Bronchial epithelial cell (primary cell): Measurements from ENCODE around the gene CENPK. TPM values are rescaled to one million over a fixed set of nuclear protein-coding genes. Genes with fewer than 3 reads are reported as not detected.
A peak's percentile ranks its signal among the peaks of the same experiment; 100 is the strongest.

Experiments
- DNase-seq: peaks from one replicate; pipeline ENCODE4 v3.0.0-alpha.2; 2010; ENCODE audit warnings: low read depth
- FAIRE-seq: peaks from 2 replicates; lab custom pipeline; 2011; peaks lifted over from hg19 to GRCh38; lab: Jason Lieb, UNC
- H3K27me3 ChIP-seq: 2 replicates; pipeline ENCODE4 v1.5.1; 2011; ENCODE audit warnings: low read length; ENCODE audit not compliant: control insufficient read depth, insufficient read depth
- H3K36me3 ChIP-seq: 2 replicates; pipeline ENCODE4 v1.5.1; 2011; ENCODE audit warnings: low read length; ENCODE audit not compliant: control insufficient read depth, insufficient read depth
- H3K4me3 ChIP-seq: 2 replicates; pipeline ENCODE4 v1.5.1; 2011; ENCODE audit warnings: mild to moderate bottlenecking, low read depth, low read length, control low read depth
- total RNA-seq: library from RNA; depleted of rRNA; stranded (reverse); fragments of >200 nt; gene quantifications from 2 replicates; pipeline ENCODE4 v1.2.1, GENCODE V29; 2014
- TF ChIP-seq, protein P1 (sequence below): IDR thresholded peaks from 2 replicates; pipeline ENCODE4 v1.5.1; 2011; ENCODE audit warnings: mild to moderate bottlenecking, moderate library complexity, low read length, control low read depth, inconsistent platforms; ENCODE audit not compliant: insufficient read depth, severe bottlenecking

The CENPK gene
- total RNA-seq, 1 donor from 2014 or later = 2.1 TPM

DNA sequence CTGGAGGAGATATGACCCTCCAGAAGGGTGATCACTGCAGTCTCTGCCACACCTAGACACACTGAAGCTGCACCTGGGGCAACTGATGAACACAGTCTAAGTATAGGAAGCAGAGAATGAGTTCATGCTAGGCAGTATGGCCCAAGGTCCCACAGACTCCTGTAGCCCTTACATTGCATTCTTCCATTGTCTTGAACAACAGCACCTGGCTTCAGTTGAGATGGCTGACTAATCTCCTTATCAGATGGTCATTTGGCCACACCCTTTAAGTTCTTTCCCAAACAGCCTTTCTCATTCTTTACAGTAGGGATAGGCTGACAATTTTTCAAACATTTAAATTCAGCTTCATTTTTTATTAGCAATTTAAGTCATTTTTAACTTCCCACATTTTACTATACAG is 23.1 kb downstream of the CENPK start:
- FAIRE-seq (no peak), DNase-seq (peak; percentile 49)
- no peak overlapping the region for H3K4me3 ChIP-seq
- H3K36me3 ChIP-seq = no peaks in the 10 kb centered on the region
- TF ChIP-seq, protein P1, sequence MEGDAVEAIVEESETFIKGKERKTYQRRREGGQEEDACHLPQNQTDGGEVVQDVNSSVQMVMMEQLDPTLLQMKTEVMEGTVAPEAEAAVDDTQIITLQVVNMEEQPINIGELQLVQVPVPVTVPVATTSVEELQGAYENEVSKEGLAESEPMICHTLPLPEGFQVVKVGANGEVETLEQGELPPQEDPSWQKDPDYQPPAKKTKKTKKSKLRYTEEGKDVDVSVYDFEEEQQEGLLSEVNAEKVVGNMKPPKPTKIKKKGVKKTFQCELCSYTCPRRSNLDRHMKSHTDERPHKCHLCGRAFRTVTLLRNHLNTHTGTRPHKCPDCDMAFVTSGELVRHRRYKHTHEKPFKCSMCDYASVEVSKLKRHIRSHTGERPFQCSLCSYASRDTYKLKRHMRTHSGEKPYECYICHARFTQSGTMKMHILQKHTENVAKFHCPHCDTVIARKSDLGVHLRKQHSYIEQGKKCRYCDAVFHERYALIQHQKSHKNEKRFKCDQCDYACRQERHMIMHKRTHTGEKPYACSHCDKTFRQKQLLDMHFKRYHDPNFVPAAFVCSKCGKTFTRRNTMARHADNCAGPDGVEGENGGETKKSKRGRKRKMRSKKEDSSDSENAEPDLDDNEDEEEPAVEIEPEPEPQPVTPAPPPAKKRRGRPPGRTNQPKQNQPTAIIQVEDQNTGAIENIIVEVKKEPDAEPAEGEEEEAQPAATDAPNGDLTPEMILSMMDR = no peak
- H3K27me3 ChIP-seq = no peaks in the 10 kb centered on the region

DNA sequence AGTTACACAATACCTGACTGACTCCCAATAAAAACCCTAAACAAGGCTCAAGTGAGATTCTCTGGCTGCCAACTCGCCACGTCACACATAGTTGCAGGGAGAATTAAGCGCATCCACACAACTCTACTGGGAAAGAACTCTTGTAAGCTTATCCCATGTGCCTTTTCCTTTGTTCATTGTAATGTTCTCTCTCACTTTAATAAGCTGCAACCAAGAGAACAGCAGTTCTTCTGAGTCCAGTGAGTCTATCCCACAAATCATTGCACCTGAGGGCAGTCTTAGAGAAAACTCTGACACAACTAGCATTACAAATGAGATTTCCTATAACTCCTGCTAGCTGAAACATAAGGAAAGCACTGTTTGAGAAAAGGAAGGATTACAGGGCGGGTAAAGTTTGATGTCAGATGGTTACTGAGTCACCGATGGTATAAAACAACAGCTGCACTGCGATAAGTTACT is 27.4 kb downstream of the CENPK start:
- TF ChIP-seq, protein P1 = no peak
- Histone ChIP-seq H3K4me3 (no peak overlapping the region), H3K27me3 (no peaks in the 10 kb centered on the region), H3K36me3 (no peaks in the 10 kb centered on the region)
- no peak for DNase-seq
- no peak for FAIRE-seq

DNA sequence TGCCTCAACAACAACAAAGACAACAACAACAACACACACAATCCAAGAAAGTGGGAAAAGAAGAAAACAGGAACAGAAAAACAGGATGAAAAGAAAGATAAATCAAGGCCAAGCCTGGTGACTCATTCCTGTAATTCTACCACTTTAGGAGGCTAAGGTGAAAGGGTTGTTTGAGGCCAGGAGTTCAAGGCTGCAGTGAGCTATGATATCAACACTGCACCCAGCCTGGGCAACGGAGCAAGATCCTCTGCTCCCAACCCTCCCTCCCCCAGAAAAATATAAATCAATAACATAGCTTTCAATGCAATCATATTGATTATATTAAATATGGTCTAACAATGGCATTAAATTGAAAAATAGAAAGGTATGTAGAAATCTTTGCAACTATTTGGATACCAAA is 32.1 kb downstream of the CENPK start:
- TF ChIP-seq, protein P1 = no peak
- H3K4me3 ChIP-seq = no peak overlapping the region
- no peak for FAIRE-seq
- DNase-seq = no peak
- H3K36me3 ChIP-seq = no peaks in the 10 kb centered on the region
- no peaks in the 10 kb centered on the region for H3K27me3 ChIP-seq

DNA sequence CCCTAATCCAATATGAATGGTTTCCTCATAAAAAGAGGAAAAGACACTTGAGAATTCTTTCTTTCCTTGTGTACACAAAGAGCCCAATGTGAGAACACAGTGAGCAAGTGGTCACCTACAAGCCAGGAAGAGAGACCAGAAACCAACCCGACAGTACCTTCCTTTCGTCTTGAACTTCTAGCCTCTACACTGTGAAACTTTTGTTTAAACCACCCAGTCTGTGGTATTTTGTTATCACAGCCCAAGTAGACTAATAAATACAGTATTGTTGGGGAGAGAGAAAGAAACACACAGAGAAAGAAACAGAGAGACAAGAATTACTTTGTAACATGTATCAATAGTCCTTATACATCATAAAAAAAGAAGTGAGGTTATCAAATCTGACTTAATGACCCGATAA is 37.2 kb downstream of the CENPK start:
- FAIRE-seq (no peak), DNase-seq (no peak)
- TF ChIP-seq, protein P1 = no peak

DNA sequence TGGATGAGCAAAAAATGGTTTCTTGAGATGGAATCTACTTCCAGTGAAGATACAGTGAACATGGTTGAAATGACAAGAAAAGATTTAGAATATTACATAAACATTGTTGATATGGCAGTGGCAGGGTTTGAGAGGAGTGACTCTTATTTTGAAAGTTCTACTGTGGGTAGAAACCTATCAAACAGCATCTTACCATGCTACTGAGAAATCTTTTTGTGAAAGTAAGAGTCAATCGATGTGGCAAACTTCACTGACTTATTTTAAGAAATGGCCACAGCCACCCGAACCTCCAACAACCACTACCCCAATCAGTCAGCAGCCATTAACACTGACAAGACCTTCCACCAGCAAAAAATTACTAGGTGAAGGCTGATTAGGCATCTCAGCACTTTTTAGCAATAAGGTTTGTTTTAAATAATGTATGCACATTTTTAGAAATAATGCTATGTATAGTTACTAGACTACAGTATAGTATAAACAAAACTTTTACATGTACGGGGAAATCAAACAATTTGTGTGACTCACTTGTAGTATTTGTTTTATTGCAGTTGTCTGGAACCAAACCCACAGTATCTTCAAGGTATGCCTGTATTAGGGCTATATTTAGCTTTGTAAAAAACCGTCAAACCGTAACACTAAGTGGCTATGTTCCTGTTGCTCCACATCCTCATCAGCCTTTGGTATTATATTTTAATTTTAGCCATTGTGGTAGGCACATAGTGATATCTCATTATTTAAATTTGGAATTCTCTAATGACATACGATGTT is 50.6 kb downstream of the CENPK start:
- H3K27me3 ChIP-seq = no peaks in the 10 kb centered on the region
- no peaks in the 10 kb centered on the region for H3K36me3 ChIP-seq
- TF ChIP-seq, protein P1 = no peak
- no peak for FAIRE-seq
- peak; percentile 36 for DNase-seq
- no peak overlapping the region for H3K4me3 ChIP-seq

More for the DNA sequence above, 37.2 kb downstream of the CENPK start:
- H3K4me3 ChIP-seq = no peak overlapping the region
- H3K36me3 ChIP-seq = no peaks in the 10 kb centered on the region
- no peaks in the 10 kb centered on the region for H3K27me3 ChIP-seq
